GM20431 (cell line): ENCODE data around the gene AMBRA1.

Experiments
- in situ Hi-C: fragments of 300-500 bp; cut with MseI, MboI; formaldehyde crosslinking; loops from one replicate; pipeline ENCODE4 v1.15.0; 2020; ENCODE audit warnings: low sequenced_read_pairs; ENCODE audit not compliant: unreplicated experiment

AMBRA1 gene

DNA sequence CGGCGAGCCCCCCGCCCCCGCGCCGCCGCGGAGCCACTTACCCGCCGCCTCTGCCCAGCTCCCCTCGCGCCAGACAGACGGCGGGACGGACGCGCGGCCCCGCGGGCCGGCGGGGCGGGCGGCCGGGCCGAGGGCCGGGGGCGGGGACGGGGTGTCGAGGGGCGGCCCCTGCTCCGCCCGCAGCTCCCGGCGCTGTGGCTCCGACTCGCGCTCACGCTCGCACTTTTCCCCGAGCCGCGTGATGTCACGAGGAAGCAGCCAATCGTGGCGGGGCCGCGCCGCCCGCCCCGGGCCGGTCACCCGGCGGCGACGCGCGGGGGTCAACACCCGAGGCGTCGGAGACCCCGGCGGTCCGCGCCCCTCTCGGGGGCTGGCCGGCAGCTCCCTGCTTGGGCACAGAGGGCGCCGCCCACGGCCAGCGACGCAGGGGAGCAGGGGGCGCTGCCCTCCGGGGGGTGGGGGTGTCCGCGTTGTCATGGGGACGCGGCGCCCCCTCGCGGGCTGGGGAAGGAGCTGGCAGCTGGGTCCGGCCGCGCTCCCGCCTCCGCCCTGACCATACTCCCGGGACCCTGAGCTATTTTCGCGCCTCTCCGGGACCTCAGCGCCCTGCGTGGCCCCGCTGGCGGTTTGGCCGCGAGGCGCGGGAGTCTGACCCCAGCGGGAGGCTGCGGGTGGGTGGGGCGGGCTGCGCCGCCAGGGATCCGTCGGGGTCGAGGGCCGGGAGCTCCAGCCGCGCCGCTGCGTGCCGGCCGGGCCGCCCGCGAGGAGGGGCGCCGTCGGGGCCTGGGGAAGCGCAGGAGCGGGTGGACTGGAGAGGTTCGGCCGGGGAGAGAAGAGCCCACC is 202.0 kb downstream of the AMBRA1 start, which contains the start of gene CHRM4:
Gene CHRM4 (minus strand): TSS at position 199 of the 843 bp plus-strand sequence. CDS start 5,219 bp downstream, outside the sequence.
- in situ Hi-C loops, result loop anchor here (25.0 kb wide), 1 partner anchor 146 kb away; no protein-coding TSS in a partner anchor

DNA sequence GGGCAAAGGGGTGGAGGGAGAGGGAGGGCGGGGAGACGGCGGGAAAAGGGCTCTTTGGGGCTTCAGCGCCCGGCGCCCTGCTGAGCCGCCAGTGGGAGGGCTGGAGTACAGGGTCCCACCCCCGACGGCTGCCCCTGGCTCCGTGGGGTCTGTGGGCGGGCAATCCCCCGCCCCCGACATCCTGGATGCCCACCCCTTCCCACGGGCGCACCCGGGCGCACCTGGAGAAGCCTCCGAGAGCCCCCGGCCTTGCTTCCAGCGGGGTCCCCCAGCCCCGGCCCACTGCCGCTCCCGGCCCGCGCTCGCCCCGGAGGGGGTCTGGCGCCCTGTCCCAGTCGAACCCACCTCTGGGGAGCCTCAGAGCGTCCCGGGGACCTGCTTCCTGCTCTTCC is 202.6 kb downstream of the AMBRA1 start:
- in situ Hi-C loops, result loop anchor here (25.0 kb wide), 1 partner anchor 146 kb away; no protein-coding TSS in a partner anchor

DNA sequence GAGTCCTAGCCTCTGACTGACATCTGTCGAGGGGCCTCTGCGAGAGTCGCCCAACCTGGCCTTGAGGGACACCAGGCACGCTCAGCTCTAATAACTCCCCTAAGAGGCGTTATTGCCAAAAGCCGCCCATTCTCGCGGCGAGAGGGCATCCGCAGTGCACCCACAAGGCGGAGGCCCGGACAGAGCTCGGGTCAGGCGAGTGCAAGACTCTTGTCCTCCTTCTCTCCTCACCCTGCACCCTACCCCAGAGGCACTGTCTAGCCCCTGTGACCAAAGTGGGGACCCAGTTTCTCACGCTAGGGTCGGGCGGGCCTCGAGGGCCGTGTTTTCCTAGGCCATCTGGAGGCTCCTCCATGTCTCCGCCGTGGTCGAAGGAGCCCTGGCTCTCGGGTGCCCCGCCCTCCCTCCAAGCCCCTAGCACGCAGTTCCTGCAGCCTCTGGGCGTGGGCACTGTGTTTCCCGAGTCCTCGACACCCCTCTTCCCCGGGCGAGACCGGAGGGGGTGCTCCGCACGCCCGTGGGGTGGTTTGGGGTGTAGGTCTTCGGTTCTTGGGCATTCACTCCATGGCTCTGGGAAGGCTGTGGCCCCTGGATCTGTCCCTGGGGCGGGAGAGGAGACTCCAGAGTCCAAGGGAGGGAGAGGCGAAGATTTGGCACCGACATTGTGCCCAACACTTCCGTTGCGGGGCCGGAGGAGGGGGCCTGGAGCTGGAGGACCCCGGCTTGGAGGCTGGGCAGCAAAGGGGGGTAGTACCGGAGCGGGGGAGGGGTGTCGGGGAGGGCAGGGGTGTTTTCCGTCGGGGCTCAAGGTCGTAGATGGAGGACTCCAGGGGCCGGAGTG is 203.3 kb downstream of the AMBRA1 start:
- in situ Hi-C loops, result loop anchor here (25.0 kb wide), 1 partner anchor 147 kb away; no protein-coding TSS in a partner anchor

DNA sequence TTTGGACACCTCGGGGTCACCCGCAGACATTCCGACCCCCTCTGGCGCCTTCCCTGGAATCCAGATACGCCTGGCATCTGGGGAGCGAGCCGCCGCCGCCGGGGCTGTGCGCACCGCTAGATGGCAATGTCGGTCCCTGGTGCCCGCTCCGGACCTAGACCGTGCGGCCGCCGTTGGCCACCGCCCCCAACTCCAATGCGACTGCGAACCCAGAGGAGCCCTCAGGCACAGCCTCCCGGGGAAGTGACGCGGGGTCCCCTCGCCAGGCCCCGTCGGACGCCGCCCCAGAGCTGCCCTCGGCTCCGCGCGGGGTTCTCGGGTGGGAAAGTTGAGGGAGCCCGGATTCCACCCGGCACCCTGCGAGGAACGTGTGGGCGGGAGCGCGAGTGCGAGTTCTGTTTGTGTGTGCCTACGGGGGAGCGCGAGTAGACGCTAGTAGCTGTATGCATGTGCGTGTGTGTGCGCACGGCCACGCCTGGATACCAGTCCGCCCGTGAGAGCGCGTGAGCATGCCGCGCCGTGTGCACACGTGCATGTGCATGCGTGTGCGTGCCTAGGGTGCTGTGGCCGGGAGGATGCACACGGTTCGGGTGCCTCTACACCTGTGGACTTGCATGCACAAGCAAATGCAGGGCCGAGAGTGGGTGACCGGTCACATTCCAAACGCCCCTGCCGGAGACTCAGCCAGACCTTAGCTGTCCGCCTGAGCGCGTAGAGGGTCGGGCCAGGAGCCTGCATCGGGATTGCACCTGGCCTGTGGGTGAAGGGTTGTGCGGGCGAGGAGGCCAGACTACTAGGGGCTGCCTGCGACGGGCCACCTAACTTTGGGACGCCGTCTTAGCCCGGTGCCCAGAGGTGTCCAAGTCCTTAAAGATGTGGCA is 204.1 kb downstream of the AMBRA1 start:
- in situ Hi-C loops, result loop anchor here (25.0 kb wide), 1 partner anchor 148 kb away; no protein-coding TSS in a partner anchor

DNA sequence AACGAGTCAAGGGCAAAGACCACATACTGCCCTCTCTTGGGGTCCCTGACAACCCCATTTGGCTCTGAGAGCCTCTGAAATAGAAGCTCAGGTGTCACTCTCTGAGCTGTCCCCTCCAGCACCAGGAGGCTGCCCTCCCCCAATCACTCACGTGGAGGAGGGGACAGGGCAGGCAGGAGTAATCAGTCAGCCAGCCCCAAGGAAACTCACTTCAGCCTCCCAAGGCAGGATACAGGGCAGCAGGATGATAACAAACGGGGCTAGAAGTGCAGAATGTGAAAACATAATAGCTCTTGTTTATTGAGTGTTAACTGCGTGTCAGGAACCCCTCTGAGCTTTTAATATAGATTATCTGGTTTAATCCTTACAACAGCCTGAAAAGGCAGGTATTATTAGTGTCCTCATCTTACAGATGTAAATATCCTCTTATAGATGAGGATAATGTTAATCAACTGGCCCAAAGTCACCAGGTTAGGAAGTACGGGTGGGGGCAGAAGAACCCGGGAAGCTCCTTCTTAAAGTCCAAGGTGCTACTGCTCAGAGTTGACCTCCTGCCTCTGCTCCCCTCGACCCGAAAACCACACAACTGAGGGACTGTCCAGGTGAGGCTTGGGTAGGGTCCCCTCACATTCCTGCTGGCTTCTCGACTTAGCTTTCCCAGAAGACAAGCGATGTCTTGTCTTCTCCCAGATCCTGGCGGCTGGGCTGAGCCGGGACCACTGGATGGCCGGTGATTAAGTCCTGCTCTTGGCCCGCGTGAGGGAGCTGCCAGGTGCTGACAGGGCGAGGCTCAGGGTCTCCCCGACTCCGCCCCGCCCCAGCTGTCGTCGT is 205.0 kb downstream of the AMBRA1 start:
- in situ Hi-C loops, result loop anchor here (25.0 kb wide), 1 partner anchor 148 kb away; no protein-coding TSS in a partner anchor

DNA sequence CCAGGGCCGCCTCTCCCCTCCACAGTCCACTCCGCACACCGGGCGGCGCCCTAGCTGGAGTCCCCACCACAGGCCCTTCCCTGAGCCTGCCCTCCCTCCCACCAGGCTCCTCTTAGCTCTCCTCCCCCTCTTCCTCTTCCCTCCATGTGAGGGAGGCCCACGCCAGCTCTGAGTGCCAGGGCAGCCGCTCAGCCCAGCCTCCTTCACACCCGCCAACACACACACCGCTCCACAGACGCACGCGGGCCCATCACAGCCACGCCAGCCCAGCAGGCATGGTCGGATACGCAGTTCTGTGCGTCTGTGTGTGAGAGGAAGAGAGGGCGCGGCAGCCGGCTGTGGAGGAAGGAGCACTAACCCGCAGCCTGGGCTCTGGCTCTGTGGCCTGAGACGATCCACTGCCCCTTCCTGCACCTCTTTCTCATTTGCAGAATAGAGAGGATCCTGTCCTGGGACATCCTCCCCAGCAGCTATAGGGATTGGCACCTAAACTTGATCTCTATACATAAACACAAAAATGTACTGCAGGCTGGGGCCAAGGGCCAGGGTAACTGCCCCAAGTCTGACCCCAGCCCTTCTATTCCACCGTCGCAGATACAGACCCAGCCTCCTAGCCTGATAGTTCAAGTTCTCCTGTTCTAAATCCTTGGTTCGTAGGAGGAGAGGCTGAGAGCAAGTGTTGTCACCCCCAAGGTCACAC is 205.8 kb downstream of the AMBRA1 start:
- in situ Hi-C loops, result loop anchor here (25.0 kb wide), 1 partner anchor 149 kb away; no protein-coding TSS in a partner anchor

DNA sequence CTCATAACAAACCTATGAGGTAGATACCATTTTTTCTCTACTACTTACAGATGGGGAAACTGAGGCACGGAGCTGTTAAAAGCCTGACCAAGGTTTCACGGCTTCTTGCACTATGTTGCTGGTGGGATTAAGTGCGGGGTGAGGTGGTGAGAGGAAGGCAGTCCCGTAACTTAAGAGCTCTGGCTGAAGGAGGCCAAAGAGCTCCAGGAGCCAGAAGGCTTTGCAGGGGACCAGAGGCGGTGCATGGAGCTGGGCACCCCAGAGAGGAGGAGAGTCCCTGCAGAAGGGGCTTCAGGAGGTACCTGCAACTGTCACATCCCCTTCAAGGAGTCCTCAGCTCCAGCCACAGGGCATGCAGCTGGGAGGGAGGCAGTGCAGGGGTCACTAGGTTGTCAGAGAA is 206.4 kb downstream of the AMBRA1 start:
- in situ Hi-C loops, result loop anchor here (25.0 kb wide), 1 partner anchor 150 kb away; no protein-coding TSS in a partner anchor

DNA sequence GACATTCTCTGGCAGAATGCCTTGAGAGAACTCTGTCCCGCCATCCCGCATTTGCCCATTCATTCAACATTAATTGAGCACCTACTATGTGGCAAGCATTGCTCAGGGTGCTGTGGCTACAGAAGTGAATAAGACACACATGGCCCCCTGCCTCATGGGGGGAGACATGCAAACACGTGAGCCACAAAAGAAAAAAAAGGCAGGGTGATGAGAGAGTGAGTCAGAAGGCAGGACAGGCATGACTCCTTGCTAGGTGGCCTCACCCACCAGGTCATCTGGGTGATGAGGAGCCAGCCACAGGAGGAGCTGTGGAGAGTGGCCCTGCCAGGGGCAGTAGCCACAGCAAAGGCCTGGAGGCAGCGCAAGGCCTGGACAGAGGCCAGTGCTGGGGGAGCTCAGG is 207.1 kb downstream of the AMBRA1 start:
- in situ Hi-C loops, result loop anchor here (25.0 kb wide), 1 partner anchor 151 kb away; no protein-coding TSS in a partner anchor

DNA sequence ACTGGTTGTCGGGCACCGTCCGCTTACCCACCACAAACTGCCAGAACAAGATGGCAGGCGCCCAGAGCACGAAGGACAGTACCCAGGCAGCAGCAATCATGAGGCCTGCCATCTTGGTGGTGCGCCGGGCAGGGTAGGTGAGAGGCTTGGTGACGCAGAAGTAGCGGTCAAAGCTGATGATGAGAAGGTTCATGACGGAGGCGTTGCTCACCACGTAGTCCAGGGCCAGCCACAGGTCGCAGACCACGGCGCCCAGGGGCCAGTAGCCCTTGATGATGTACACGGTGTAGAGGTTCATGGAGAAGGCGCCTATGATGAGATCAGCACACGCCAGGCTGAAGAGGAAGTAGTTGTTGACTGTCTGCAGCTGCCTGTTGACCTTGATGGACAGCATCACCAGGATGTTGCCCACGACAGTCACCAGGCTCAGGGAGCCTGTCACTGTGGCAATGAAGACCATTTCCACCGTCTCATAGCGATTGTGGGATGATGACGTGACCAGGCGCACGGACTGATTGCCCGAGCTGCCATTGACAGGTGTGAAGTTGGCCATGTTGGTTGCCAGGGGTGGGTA is 207.7 kb downstream of the AMBRA1 start:
- in situ Hi-C loops, result loop anchor here (25.0 kb wide), 1 partner anchor 151 kb away; no protein-coding TSS in a partner anchor

DNA sequence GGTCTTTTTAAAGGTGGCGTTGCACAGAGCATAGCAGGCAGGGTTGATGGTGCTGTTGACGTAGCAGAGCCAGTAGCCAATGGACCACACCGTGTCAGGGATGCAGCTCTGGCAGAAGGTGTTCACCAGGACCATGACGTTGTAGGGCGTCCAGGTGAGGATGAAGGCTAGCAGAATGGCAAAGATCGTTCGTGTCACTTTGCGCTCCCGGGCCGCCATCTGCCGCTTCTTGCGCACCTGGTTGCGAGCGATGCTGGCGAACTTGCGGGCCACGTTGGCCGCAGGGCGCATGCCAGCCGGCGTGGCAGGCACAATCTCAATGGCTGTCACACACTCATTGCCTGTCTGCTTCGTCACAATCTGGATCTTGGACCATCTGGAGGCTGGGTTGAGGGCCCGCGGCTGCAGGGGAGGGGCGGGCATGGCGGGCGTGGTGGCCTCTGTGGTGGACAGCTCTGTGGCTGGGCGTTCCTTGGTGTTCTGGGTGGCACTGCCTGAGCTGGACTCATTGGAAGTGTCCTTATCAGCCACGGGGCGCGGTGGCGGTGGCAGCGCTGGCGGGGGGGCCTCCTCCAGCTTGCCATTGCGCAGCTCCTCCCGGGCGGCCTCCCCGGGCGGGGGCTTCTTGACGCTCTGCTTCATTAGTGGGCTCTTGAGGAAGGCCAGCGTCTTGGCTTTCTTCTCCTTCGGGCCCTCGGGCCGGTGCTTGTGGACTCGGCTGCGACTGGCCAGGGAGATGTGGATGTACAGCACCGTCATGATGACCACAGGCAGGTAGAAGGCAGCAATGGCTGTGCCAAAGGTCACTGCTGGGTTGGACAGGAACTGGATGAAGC is 208.4 kb downstream of the AMBRA1 start:
- in situ Hi-C loops, result loop anchor here (25.0 kb wide), 1 partner anchor 152 kb away; no protein-coding TSS in a partner anchor

DNA sequence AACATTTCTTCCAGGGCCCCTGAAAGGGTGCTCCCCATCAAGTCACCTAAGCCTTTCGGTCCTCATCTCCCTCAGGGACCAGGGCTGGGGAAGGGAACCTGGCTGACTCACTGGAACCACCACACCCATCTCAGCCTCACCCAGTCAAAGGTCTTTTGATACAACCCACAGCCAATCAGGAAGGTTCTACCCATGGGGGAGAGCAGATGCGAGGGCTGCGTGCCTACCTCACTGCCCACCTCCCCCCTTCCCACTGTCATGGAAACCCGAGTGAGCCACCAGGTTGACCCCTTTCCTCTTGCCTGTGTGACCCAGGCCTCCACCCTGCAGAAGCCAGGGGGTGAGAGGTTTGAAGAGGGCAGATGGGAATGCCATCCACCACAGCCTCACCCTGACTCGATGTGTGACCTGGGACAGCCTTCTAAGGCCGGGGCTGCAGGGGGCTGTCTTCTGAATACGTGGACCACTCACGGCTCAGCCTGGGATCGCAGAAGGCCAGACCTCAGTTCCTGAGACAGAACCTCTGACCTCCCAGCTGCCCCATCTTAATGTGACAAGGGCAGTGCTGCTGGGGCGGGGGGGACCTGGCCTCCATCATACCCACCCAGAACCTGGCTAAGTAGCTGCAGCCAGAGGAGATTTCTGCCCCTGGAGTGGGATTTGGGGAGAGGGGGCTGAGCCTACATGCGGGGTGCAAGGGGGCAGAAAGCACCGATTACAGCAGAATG is 209.7 kb downstream of the AMBRA1 start:
- in situ Hi-C loops, result loop anchor here (25.0 kb wide), 1 partner anchor 153 kb away; no protein-coding TSS in a partner anchor

DNA sequence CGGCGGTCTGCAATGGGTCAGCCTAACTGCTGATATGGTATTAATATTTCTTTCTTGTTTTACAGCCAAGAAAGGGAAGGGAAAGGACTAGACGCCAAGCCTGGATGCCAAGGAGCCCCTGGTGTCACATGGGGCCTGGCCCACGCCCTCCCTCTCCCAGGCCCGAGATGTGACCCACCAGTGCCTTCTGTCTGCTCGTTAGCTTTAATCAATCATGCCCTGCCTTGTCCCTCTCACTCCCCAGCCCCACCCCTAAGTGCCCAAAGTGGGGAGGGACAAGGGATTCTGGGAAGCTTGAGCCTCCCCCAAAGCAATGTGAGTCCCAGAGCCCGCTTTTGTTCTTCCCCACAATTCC is 210.4 kb downstream of the AMBRA1 start:
- in situ Hi-C loops, result loop anchor here (25.0 kb wide), 1 partner anchor 154 kb away; no protein-coding TSS in a partner anchor

DNA sequence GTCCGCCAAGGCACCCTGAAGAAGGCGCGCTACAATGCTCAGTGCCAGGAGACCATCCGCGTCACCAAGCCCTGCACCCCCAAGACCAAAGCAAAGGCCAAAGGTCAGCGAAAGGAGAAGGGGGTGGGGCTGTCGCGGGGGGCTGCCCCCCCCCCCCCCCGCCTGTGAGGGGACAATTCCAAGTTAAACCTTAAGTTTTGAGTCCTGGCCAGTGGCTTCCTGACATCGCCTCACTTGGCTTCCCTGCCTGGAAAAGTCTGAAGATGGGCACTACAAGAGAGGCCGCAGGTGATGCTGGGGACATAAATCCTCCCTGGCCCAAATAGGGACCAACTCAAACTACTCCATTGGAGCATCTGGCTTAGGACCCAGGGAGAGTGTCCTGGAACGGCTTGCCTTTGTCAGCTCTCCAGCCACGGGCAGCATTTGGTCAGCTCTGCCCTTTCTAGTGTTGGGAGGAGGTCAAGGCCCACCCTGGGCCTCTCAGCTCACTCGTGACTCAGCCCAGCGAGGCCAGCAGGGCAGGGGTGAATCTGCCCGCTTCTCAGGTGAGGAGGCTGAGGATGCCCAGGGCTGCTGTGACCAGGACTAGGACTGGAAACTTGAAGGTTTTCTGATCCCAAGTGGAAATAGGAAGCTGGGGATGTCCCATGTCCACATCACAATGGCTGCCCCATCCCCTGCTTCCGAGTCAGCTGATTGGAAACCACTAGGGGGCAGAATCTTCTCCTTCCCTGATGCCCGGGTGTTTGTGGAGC is 211.0 kb downstream of the AMBRA1 start:
- in situ Hi-C loops, result loop anchor here (25.0 kb wide), 1 partner anchor 154 kb away; no protein-coding TSS in a partner anchor

DNA sequence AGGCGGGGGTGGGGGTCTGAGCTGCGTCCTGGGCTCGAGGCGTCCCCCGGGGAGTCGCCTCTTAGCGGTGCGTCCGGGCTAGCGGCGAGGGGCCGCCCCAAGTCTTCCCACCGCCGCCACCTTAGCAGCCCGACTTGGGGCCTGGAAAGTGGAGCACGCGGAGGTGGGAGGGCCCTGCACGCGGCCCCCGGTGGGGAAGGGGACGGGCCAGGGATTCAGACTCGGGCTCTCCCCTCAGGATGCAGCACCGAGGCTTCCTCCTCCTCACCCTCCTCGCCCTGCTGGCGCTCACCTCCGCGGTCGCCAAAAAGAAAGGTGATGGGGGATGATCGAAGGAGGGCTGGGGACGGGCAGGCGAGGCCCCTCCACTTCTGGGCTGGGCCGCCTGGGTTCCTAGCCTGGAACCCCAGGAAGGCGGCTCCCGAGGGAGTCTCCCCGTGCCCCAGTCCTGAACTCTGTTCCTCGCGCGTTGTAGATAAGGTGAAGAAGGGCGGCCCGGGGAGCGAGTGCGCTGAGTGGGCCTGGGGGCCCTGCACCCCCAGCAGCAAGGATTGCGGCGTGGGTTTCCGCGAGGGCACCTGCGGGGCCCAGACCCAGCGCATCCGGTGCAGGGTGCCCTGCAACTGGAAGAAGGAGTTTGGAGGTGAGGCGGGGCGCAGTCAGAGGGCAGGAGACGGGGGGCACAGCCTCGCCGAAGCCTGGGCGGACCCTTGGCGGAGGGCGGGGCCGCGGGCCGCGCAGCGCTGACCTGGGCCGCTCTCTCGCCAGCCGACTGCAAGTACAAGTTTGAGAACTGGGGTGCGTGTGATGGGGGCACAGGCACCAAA is 211.8 kb downstream of the AMBRA1 start:
- in situ Hi-C loops, result loop anchor here (25.0 kb wide), 1 partner anchor 155 kb away; no protein-coding TSS in a partner anchor
